ENCODE data around the gene FRMPD4. TPM values are rescaled to one million over a fixed set of nuclear protein-coding genes. Genes with fewer than 3 reads are reported as not detected.
"Not testable (repeated sequence)": the region's sequence is repeated elsewhere in the genome, so short reads cannot be mapped to it uniquely, and the experiment has no call there.

The FRMPD4 gene
- total RNA-seq, 1 experiment from 2014 or later: 1.4 TPM

GRCh38 chrX:12497832-12498591 is 359.7 kb downstream of the FRMPD4 start:
- Mint-ChIP-seq H3K27ac (no peak overlapping the region), H3K4me3 (no peak overlapping the region), H3K36me3 (no peaks in the 10 kb centered on the region), H3K9me3 (no peaks in the 10 kb centered on the region), H3K27me3 (ENCODE audit: low read depth) (no peaks in the 10 kb centered on the region), H3K4me1 (peaks cover 2% of the 10 kb centered on the region)
- ChIA-PET CTCF (interaction anchor here (0.6 to 2.0 kb wide), 13 partner anchors 9 to 316 kb away, joined by 3 to 20 read pairs (median 3); no protein-coding TSS in a partner anchor), POLR2A (no interaction called here)
- peak; percentile 90 for ATAC-seq
- DNase-seq (ENCODE audit: low spot score): peak; percentile 60
- TF ChIP-seq ZBTB43 (CRISPR knock-in tag; IDR thresholded peaks at IDR 0.05) (no peak), ZNF425 (CRISPR knock-in tag; conservative IDR thresholded peaks at IDR 0.05) (no peak), CTCF (IDR thresholded peaks at IDR 0.05) (peak; percentile 57)

GRCh38 chrX:12505127-12505526 is 366.9 kb downstream of the FRMPD4 start:
- Mint-ChIP-seq H3K4me1 (peaks cover 6% of the 10 kb centered on the region; the same call in 1 of the 2 replicates), H3K36me3 (no peaks in the 10 kb centered on the region), H3K27ac (no peak overlapping the region), H3K27me3 (ENCODE audit: low read depth) (no peaks in the 10 kb centered on the region), H3K9me3 (peaks cover 5% of the 10 kb centered on the region), H3K4me3 (no peak overlapping the region)
- DNase-seq (ENCODE audit: low spot score): no peak
- TF ChIP-seq RELA (CRISPR knock-in tag; IDR thresholded peaks at IDR 0.05; ENCODE audit: borderline replicate concordance): no peak
- no peak for TF ChIP-seq ZNF671 (CRISPR knock-in tag; IDR thresholded peaks at IDR 0.05)
- no peak for TF ChIP-seq ETV6 (CRISPR knock-in tag; IDR thresholded peaks at IDR 0.05)
- ChIA-PET POLR2A (no interaction called here), CTCF (no interaction called here)
- ATAC-seq: no peak

GRCh38 chrX:12515384-12515783 is 377.1 kb downstream of the FRMPD4 start:
- H3K9me3 Mint-ChIP-seq: peaks cover 36% of the 10 kb centered on the region
- not testable (repeated sequence) for ATAC-seq; DNase-seq (ENCODE audit: low spot score)

GRCh38 chrX:12526306-12526705 is 388.0 kb downstream of the FRMPD4 start:
- H3K27ac Mint-ChIP-seq: no peak overlapping the region

More at GRCh38 chrX:12515384-12515783, 377.1 kb downstream of the FRMPD4 start:
- H3K4me1 Mint-ChIP-seq; CTCF ChIA-PET; H3K27me3 Mint-ChIP-seq (ENCODE audit: low read depth); POLR2A ChIA-PET; H3K36me3 Mint-ChIP-seq; H3K4me3 Mint-ChIP-seq; H3K27ac Mint-ChIP-seq: not testable (repeated sequence)

GRCh38 chrX:12538096-12538495 is 399.8 kb downstream of the FRMPD4 start:
- not testable (repeated sequence) for H3K36me3 Mint-ChIP-seq
- peak; percentile 15 for DNase-seq (ENCODE audit: low spot score)

More at GRCh38 chrX:12526306-12526705, 388.0 kb downstream of the FRMPD4 start:
- Mint-ChIP-seq H3K27me3 (ENCODE audit: low read depth) (no peaks in the 10 kb centered on the region), H3K9me3 (peaks cover 5% of the 10 kb centered on the region), H3K4me3 (no peak overlapping the region), H3K4me1 (peaks cover 15% of the 10 kb centered on the region), H3K36me3 (no peaks in the 10 kb centered on the region)
- ATAC-seq (peak; percentile 38; the same call in 1 of the 2 replicates), DNase-seq (ENCODE audit: low spot score) (no peak)
- TF ChIP-seq AFF4 (CRISPR knock-in tag; IDR thresholded peaks at IDR 0.05; ENCODE audit: borderline replicate concordance) (no peak), ELF4 (CRISPR knock-in tag; IDR thresholded peaks at IDR 0.05; ENCODE audit: low read depth) (no peak)
- POLR2A ChIA-PET: no interaction called here
- CTCF ChIA-PET: interaction anchor here (0.8 kb wide), 1 partner anchor 175 kb away, joined by 3 read pairs; no protein-coding TSS in a partner anchor

GRCh38 chrX:12542251-12542650 is 404.0 kb downstream of the FRMPD4 start:
- CTCF ChIA-PET, H3K4me3 Mint-ChIP-seq, ATAC-seq: not testable (repeated sequence)

More at GRCh38 chrX:12538096-12538495, 399.8 kb downstream of the FRMPD4 start:
- CTCF ChIA-PET; ATAC-seq; H3K4me1 Mint-ChIP-seq; H3K9me3 Mint-ChIP-seq; H3K27me3 Mint-ChIP-seq (ENCODE audit: low read depth); POLR2A ChIA-PET; H3K27ac Mint-ChIP-seq; H3K4me3 Mint-ChIP-seq: not testable (repeated sequence)

More at GRCh38 chrX:12542251-12542650, 404.0 kb downstream of the FRMPD4 start:
- H3K27ac Mint-ChIP-seq; H3K4me1 Mint-ChIP-seq; H3K36me3 Mint-ChIP-seq; DNase-seq (ENCODE audit: low spot score); H3K27me3 Mint-ChIP-seq (ENCODE audit: low read depth); POLR2A ChIA-PET; H3K9me3 Mint-ChIP-seq: not testable (repeated sequence)

All from WTC11 (cell line).